ENCODE data around the gene ZNF385B.

ZNF385B gene

DNA sequence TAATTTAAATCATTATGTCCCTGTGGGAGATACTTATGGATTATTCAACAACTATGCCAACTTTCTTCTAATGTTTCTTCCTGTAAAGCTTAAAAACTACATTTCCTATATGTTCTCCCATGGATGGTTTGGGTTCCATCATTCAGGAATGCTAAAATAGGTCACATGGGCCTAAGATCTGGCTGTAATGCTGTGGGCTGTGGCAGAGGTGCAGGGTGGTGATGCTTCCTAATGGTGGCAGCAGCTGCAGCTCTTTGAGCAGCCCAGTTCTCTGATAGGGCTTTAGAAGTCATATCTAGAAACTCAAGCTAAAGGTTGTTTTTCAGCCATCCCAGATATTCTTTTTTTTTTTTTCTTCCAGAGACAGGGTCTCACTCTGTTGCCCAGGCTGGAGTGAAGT is 266.1 kb downstream of the ZNF385B start:
- TF ChIP-seq POLR2AphosphoS5 (IDR thresholded peaks at IDR 0.05; ENCODE audit: low read depth, low read length) (no peak), TAF1 (IDR thresholded peaks at IDR 0.05; ENCODE audit: borderline replicate concordance, insufficient read depth, low read length) (no peak), SIN3A (IDR thresholded peaks at IDR 0.05; ENCODE audit: borderline replicate concordance, insufficient read depth, low read length) (no peak), FOXP2 (optimal IDR thresholded peaks at IDR 0.05; ENCODE audit: borderline replicate concordance, extremely low read depth, extremely low read length, insufficient read depth) (no peak)
- TF ChIP-seq, protein P1, sequence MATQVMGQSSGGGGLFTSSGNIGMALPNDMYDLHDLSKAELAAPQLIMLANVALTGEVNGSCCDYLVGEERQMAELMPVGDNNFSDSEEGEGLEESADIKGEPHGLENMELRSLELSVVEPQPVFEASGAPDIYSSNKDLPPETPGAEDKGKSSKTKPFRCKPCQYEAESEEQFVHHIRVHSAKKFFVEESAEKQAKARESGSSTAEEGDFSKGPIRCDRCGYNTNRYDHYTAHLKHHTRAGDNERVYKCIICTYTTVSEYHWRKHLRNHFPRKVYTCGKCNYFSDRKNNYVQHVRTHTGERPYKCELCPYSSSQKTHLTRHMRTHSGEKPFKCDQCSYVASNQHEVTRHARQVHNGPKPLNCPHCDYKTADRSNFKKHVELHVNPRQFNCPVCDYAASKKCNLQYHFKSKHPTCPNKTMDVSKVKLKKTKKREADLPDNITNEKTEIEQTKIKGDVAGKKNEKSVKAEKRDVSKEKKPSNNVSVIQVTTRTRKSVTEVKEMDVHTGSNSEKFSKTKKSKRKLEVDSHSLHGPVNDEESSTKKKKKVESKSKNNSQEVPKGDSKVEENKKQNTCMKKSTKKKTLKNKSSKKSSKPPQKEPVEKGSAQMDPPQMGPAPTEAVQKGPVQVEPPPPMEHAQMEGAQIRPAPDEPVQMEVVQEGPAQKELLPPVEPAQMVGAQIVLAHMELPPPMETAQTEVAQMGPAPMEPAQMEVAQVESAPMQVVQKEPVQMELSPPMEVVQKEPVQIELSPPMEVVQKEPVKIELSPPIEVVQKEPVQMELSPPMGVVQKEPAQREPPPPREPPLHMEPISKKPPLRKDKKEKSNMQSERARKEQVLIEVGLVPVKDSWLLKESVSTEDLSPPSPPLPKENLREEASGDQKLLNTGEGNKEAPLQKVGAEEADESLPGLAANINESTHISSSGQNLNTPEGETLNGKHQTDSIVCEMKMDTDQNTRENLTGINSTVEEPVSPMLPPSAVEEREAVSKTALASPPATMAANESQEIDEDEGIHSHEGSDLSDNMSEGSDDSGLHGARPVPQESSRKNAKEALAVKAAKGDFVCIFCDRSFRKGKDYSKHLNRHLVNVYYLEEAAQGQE (IDR thresholded peaks at IDR 0.05; ENCODE audit: insufficient read depth in 1 of 2, low read depth in 2 of 2, low read length in 2 of 2), result no peak

DNA sequence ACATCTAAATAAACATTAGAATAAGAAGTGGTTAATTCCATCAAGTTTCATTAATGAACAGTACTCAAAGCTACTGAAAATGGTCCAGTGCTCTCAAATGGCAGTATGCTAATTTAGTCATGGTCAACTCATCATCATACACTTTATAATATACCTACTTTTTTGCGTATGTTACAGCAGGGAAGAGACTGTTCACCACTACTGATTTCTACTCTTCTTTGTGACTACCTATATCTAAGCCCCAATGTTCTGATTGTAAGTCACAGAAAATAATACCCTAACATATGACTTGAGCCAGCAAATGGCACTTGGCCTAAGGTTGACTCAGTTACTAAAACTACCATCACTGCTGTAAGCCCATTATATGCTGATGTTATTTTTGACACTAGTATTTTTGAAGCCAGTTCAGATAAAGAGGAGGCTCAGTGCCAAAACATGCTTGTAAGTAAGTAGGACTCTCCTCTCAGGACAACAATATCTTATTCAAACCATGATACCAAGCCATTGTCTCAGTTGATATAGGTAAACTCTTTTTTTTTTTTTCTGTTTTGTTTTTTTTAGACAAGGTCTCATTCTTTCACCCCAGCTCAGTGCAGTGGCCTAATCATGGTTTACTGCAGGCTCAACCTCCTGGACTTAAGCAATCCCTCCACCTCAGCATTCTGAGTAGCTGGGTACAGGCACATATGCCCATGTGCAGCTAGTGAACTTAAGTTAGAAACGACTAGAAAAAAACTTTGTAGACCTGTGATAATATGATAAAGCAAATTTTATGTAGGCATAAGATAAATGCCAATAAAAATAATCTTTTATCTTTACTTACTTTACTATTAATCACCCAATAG is 266.9 kb downstream of the ZNF385B start:
- no peak for TF ChIP-seq TAF1 (IDR thresholded peaks at IDR 0.05; ENCODE audit: borderline replicate concordance, insufficient read depth, low read length)
- TF ChIP-seq SIN3A (IDR thresholded peaks at IDR 0.05; ENCODE audit: borderline replicate concordance, insufficient read depth, low read length), result no peak
- no peak for TF ChIP-seq FOXP2 (optimal IDR thresholded peaks at IDR 0.05; ENCODE audit: borderline replicate concordance, extremely low read depth, extremely low read length, insufficient read depth)
- TF ChIP-seq, protein P1 (IDR thresholded peaks at IDR 0.05; ENCODE audit: insufficient read depth in 1 of 2, low read depth in 2 of 2, low read length in 2 of 2), result no peak
- no peak for TF ChIP-seq POLR2AphosphoS5 (IDR thresholded peaks at IDR 0.05; ENCODE audit: low read depth, low read length)

DNA sequence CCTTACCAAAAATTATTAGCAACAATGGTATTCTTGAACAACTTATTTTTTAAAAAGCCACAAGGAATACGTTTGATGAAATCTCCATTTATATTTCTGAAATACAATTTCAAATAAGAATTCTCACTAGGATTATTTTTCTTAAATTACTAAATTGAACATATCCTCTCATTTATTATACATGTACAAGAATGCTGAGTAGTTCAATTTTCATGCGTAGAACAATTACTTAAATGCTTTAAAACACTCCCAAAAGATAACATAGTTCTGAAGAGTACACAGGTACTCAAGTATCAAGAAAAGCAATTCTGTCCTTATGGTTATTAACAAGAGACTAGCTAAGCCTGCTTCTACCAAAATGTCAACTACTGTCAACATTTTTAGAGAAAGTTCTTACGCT is 268.1 kb downstream of the ZNF385B start:
- TF ChIP-seq SIN3A (IDR thresholded peaks at IDR 0.05; ENCODE audit: borderline replicate concordance, insufficient read depth, low read length) (no peak), FOXP2 (optimal IDR thresholded peaks at IDR 0.05; ENCODE audit: borderline replicate concordance, extremely low read depth, extremely low read length, insufficient read depth) (no peak), TAF1 (IDR thresholded peaks at IDR 0.05; ENCODE audit: borderline replicate concordance, insufficient read depth, low read length) (no peak), POLR2AphosphoS5 (IDR thresholded peaks at IDR 0.05; ENCODE audit: low read depth, low read length) (no peak)
- TF ChIP-seq, protein P1 (IDR thresholded peaks at IDR 0.05; ENCODE audit: insufficient read depth in 1 of 2, low read depth in 2 of 2, low read length in 2 of 2), result no peak

DNA sequence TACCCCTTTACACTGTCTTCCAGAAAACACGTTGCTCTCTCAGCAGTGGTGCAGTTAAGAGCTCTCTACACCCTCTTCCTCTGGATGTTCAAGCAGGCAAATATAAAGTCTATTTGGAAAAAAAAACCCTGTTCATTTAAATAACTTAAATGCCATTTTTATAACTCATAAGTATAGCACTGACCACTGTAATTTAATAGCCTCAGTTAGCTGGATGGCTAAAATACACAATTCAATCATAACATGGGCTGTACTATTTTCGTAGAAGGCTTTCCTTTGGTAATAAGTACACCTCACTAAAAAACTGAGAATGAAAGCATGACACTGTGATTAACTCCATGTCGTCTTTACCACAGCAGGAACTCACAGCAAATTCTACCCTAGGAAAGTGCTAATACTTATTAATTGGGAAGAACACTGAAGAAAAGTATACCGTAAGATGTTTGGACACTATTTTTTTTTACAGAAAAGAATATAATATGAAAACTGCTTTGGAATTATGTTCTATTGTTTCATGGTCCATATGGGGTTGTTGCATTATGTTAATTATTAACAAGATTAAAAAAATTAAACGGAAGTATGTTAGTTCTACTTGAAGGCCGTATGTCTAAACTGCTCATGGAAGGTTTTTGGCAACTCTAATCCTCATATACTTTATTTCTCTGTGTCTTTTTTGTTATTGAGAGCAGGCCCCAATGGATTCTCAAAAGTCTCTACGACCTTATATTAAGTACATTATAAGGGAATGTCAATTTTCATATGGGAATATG is 269.1 kb downstream of the ZNF385B start:
- TF ChIP-seq TAF1 (IDR thresholded peaks at IDR 0.05; ENCODE audit: borderline replicate concordance, insufficient read depth, low read length) (no peak), FOXP2 (optimal IDR thresholded peaks at IDR 0.05; ENCODE audit: borderline replicate concordance, extremely low read depth, extremely low read length, insufficient read depth) (no peak), POLR2AphosphoS5 (IDR thresholded peaks at IDR 0.05; ENCODE audit: low read depth, low read length) (no peak)
- TF ChIP-seq, protein P1 (IDR thresholded peaks at IDR 0.05; ENCODE audit: insufficient read depth in 1 of 2, low read depth in 2 of 2, low read length in 2 of 2), result no peak
